ENCODE measurements around the gene IGF2R.
"Not testable (repeated sequence)": the region's sequence is repeated elsewhere in the genome, so short reads cannot be mapped to it uniquely, and the experiment has no call there.

The IGF2R gene

GRCh38 chr6:160132776-160133338 lies 164.0 kb downstream of the IGF2R start:
- DNase-seq (ENCODE audit: low spot score), result no peak
- TF ChIP-seq CTCF (IDR thresholded peaks at IDR 0.05; ENCODE audit: extremely low read depth, missing control alignments), result no peak

DNA sequence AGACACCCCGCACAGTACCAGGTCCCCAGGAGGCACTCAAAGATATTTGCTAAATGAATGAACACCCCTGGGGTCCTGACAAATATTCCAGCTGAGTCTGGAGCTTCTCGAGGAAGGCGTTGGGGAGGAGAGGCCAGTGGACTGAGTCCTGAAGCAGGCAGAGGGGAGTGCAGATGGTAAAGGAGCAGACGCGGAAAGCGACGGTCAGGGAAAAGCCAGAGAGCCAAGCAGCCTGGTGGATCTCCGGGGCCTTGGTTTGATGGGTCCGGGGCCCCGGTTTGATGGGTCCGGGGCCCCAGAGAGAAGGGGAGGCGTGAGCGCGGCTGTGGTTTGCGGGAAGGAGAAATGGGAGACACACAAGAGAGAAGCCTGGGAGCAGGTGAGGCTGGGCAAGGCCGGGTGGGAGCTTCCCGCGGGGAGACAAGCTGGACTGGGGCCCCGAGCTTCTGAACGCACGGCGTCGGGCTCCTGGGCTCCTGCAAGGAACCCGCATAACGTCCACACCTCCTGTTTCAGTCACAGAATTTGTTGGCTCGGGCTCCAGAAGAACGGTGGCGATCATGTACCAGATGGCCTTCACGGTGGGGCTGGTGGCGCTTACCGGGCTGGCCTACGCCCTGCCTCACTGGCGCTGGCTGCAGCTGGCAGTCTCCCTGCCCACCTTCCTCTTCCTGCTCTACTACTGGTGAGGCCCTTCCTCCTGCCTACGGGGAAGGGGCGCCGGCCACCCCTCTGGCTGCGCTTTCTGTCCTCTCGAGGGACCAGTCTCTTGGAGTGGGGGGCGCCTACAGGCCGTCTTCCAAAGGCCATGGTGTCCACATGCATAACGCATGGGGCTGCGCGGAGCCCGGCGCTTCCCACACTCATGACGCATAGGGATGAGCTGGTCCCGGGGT lies 164.8 kb downstream of the IGF2R start:
- DNase-seq (ENCODE audit: low spot score), result no peak
- TF ChIP-seq CTCF (IDR thresholded peaks at IDR 0.05; ENCODE audit: extremely low read depth, missing control alignments), result no peak

DNA sequence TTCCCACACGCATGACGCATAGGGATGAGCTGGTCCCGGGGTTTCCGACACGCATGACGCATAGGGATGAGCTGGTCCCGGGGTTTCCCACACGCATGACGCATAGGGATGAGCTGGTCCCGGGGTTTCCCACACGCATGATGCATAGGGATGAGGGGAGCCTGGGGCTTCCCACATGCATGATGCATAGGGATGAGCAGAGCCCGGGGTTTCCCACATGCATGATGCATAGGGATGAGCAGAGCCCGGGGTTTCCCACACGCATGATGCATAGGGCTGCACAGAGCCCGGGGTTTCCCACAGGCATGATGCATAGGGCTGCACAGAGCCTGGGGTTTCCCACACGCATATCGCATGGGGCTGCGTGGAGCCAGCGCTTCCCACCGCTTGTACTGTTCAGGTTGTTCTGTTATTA lies 165.5 kb downstream of the IGF2R start:
- not testable (repeated sequence) for DNase-seq (ENCODE audit: low spot score)

DNA sequence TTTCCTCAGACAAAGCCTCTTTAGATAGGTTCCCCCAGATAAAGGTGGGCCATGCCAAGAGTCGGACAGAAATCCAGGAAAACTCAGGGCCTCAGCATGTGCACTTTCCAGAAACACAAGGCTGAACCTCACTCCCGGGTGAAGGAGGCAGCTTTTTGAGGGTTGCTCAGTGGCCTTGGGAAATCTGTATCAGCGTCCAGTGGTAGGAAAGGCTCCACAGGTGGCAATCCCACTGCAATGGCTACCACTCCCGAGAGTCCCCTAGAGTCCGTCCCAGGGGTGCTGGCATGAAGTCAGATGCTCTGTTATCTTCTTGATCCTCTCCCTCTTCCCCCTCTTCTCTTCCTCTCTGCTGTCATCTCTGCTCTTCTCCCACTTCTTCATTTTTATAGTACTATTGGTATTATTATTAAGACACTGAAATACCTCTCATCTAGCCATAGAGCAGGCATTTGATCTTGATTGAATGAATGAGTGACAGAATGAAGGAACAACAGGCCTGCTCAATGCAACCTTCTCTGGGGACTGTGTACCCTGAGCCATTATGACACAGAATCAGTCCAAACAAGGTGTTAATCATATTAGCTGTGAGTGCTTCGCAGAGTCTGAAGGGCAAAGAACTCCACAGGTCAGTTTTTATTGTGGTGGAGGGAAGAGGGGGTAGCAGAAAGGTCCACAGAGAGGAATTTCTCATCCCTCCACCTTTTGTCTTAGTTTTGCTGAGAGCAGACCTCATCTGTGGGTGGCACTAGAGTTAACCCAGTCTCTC lies 166.1 kb downstream of the IGF2R start:
- no peak for TF ChIP-seq CTCF (IDR thresholded peaks at IDR 0.05; ENCODE audit: extremely low read depth, missing control alignments)
- no peak for DNase-seq (ENCODE audit: low spot score)

GRCh38 chr6:160135907-160136655 lies 167.2 kb downstream of the IGF2R start:
- DNase-seq (ENCODE audit: low spot score), result no peak
- no peak for TF ChIP-seq CTCF (IDR thresholded peaks at IDR 0.05; ENCODE audit: extremely low read depth, missing control alignments)

DNA sequence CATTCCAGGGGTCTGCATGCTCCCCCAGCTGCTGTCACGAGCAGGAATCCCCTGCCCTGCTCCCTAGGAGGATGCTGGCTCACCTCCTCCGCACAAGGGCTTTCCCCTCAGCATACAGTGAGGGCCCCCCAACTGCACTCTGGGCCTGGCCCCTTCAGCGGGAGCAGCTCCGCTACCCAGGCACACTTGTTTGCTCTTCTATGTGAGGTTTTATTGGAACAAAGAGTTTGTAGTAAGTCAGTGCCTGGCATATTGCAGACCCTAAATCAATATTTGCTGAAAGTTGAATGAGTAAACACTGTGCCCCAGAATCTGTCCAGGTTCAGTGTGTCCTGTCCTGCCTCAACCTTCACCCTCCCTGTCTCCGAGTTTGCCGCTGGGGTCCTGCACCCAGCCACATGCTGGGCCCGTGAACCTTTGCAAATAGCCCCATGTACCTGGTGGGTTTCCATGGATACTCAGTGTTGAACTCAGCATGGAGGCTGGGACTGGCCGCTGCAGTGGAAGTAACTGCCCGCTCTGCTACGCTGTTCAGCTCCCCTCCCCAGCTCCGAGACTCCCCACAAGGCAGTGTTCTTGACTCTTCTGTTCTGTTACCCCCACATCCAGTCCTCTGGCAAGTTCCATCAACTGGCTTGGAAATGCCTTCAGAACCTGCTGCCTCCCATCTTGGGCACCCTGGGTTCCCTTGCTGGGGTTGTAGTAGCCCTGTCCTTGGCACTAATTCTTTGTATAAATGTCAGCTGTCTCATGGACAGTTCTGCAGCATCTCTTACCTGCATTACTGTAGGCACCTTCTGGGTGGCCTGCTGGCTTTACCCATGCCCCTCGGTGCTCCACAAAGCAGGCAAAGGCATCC lies 168.5 kb downstream of the IGF2R start:
- DNase-seq (ENCODE audit: low spot score), result no peak

More for the DNA sequence above, 168.5 kb downstream of the IGF2R start:
- TF ChIP-seq CTCF (IDR thresholded peaks at IDR 0.05; ENCODE audit: extremely low read depth, missing control alignments), result no peak
